PC-9 (cell line): Measurements from ENCODE around the gene FGF14. TPM values are rescaled to one million over a fixed set of nuclear protein-coding genes. Genes with fewer than 3 reads are reported as not detected.

Source experiments
- BruUV-seq: library from RNA; stranded (reverse); fragments of 400-500 nt; replicated peaks from 2 replicates; lab custom pipeline; 2021; lab: Mats Ljungman, UMichigan
- CTCF ChIA-PET: fragments of 300-600 bp; sonication (Branson Sonifier 250); formaldehyde crosslinking; loops from one replicate; lab custom pipeline; 2022; ENCODE audit warnings: antibody characterized with exemption; lab: Charles Lee
- POLR2A ChIA-PET: fragments of 300-600 bp; sonication (Branson Sonifier 250); formaldehyde crosslinking; loops from one replicate; lab custom pipeline; 2022; ENCODE audit warnings: antibody characterized with exemption; ENCODE audit not compliant: unreplicated experiment; lab: Charles Lee
- DNase-seq, 2 experiments: peaks; one replicate each; pipeline versions ENCODE4 v3.0.0 to v3.0.0-alpha.2; 2015 to 2022; ENCODE audit warnings: mixed read lengths in 1 of 2
- H2AFZ ChIP-seq: fragments of 200-600 bp; sonication (generic); 2 replicates; pipeline ENCODE4 v1.8.1; 2017; ENCODE audit warnings: antibody characterized with exemption
- H3F3A ChIP-seq: fragments of 200-600 bp; sonication (generic); 2 replicates; pipeline ENCODE4 v1.8.1; 2017; ENCODE audit warnings: antibody characterized with exemption, mild to moderate bottlenecking, low read depth; ENCODE audit not compliant: insufficient read depth
- H3K27ac ChIP-seq: fragments of 200-600 bp; sonication (generic); 2 replicates; pipeline ENCODE4 v1.6.1; 2016; ENCODE audit warnings: mixed run types
- H3K27me3 ChIP-seq: fragments of 200-600 bp; sonication (generic); 2 replicates; pipeline ENCODE4 v1.6.1; 2016; ENCODE audit warnings: low read depth, mixed run types; ENCODE audit not compliant: insufficient read depth
- H3K36me3 ChIP-seq: fragments of 200-600 bp; sonication (generic); 2 replicates; pipeline ENCODE4 v1.6.1; 2016; ENCODE audit warnings: low read depth, mixed run types
- H3K4me1 ChIP-seq: fragments of 200-600 bp; sonication (generic); replicated peaks from 2 replicates; pipeline ENCODE4 v1.6.1; 2016; ENCODE audit warnings: mixed run types; ENCODE audit not compliant: insufficient read depth
- H3K4me2 ChIP-seq: fragments of 200-600 bp; sonication (generic); 2 replicates; pipeline ENCODE4 v1.6.1; 2017; ENCODE audit warnings: mixed run types
- H3K4me3 ChIP-seq: fragments of 200-600 bp; sonication (generic); 2 replicates; pipeline ENCODE4 v1.6.1; 2016; ENCODE audit warnings: mixed run types
- H3K79me2 ChIP-seq: fragments of 200-600 bp; sonication (generic); 2 replicates; pipeline ENCODE4 v1.6.1; 2017; ENCODE audit warnings: low read depth, mixed run types
- H3K9me2 ChIP-seq: fragments of 200-600 bp; sonication (generic); 2 replicates; pipeline ENCODE4 v1.8.1; 2017; ENCODE audit warnings: mild to moderate bottlenecking; ENCODE audit not compliant: insufficient read depth
- H3K9me3 ChIP-seq: fragments of 200-600 bp; sonication (generic); 2 replicates; pipeline ENCODE4 v1.8.1; 2016; ENCODE audit warnings: low read depth; ENCODE audit not compliant: insufficient read depth
- H4K20me1 ChIP-seq: fragments of 200-600 bp; sonication (generic); 2 replicates; pipeline ENCODE4 v1.8.1; 2017; ENCODE audit not compliant: insufficient read depth
- CTCF ChIP-seq: fragments of 200-600 bp; sonication (generic); conservative IDR thresholded peaks from 2 replicates; pipeline ENCODE4 v1.6.1; 2017; ENCODE audit warnings: mixed run types, antibody characterized with exemption, mild to moderate bottlenecking, moderate library complexity
- EZH2 ChIP-seq: fragments of 200-600 bp; sonication (generic); IDR thresholded peaks from 2 replicates; pipeline ENCODE4 v1.8.0; 2017; ENCODE audit warnings: antibody characterized with exemption, low read depth
- intact Hi-C: fragments of 100-400 bp; cut with micrococcal nuclease; formaldehyde crosslinking; loops from one replicate; pipeline ENCODE4 v1.10.0; 2022; ENCODE audit not compliant: unreplicated experiment
- total RNA-seq: library from RNA; stranded (reverse); gene quantifications from 2 replicates; pipeline ENCODE4 v1.2.3, GENCODE V29; 2021

FGF14 gene
- total RNA-seq, 1 experiment from 2014 or later, result not detected

GRCh38 chr13:102226591-102226990 lies 175.3 kb downstream of the FGF14 start:
- no peaks in the 10 kb centered on the region for H3K9me3 ChIP-seq
- H3K27me3 ChIP-seq, result peaks cover 22% of the 10 kb centered on the region
- H3K4me1 ChIP-seq, result no peaks in the 10 kb centered on the region
- no peaks in the 10 kb centered on the region for H3K36me3 ChIP-seq
- H3K9me2 ChIP-seq, result no peaks in the 10 kb centered on the region
- H3K79me2 ChIP-seq, result no peaks in the 10 kb centered on the region
- CTCF ChIA-PET, result no interaction called here
- H4K20me1 ChIP-seq, result no peaks in the 10 kb centered on the region
- intact Hi-C loops, result no loop called here
- POLR2A ChIA-PET, result no interaction called here
- no peak for DNase-seq
- TF ChIP-seq CTCF, result no peak
- no peak for TF ChIP-seq EZH2
- no peak overlapping the region for H3K4me2 ChIP-seq
- no peak overlapping the region for H3K4me3 ChIP-seq
- no peaks in the 10 kb centered on the region for H3F3A ChIP-seq
- no peak overlapping the region for H2AFZ ChIP-seq
- no peak overlapping the region for H3K27ac ChIP-seq
- no TSS peak for BruUV-seq

- Histone ChIP-seq H3F3A (no peaks in the 10 kb centered on the region), H3K9me3 (no peaks in the 10 kb centered on the region), H3K27me3 (peaks cover 22% of the 10 kb centered on the region), H3K4me1 (no peaks in the 10 kb centered on the region), H4K20me1 (no peaks in the 10 kb centered on the region), H3K9me2 (no peaks in the 10 kb centered on the region), H3K79me2 (no peaks in the 10 kb centered on the region), H3K4me3 (no peak overlapping the region), H3K27ac (no peak overlapping the region), H3K36me3 (no peaks in the 10 kb centered on the region), H3K4me2 (no peak overlapping the region), H2AFZ (no peak overlapping the region)
- no peak for DNase-seq
- no TSS peak for BruUV-seq
- CTCF ChIA-PET, result no interaction called here
- intact Hi-C loops, result no loop called here
- POLR2A ChIA-PET, result no interaction called here
- TF ChIP-seq CTCF (no peak), EZH2 (no peak)
Measured at GRCh38 chr13:102225892-102226291, 176.0 kb downstream of the FGF14 start.

GRCh38 chr13:102220681-102221228 lies 181.1 kb downstream of the FGF14 start:
- Histone ChIP-seq H3K4me3 (no peak overlapping the region), H3K4me2 (no peak overlapping the region), H3K4me1 (no peaks in the 10 kb centered on the region), H2AFZ (no peak overlapping the region), H3K27me3 (peaks cover 31% of the 10 kb centered on the region), H3K79me2 (no peaks in the 10 kb centered on the region), H3F3A (no peaks in the 10 kb centered on the region), H3K36me3 (no peaks in the 10 kb centered on the region), H3K27ac (no peak overlapping the region), H4K20me1 (0 out of 2 replicates have a peak, but pooled peaks cover 3% of the 10 kb centered on the region), H3K9me2 (no peaks in the 10 kb centered on the region), H3K9me3 (no peaks in the 10 kb centered on the region)
- intact Hi-C loops, result no loop called here
- ChIA-PET CTCF (no interaction called here), POLR2A (no interaction called here)
- no TSS peak for BruUV-seq
- DNase-seq, result no peak
- TF ChIP-seq EZH2 (no peak), CTCF (no peak)
